Right lobe of liver (tissue), 4 donors: ENCODE data around the gene LRMDA.

Experiments used
- CTCF ChIP-seq, 4 donors: fragments of 200-600 bp in 3 of 4; fragments of 450-650 bp in 1 of 4; IDR thresholded peaks; one replicate each; pipeline versions ENCODE4 v1.5.1 to v1.8.0; 2016 to 2022; ENCODE audit warnings: antibody characterized with exemption in 4 of 4, mild to moderate bottlenecking in 2 of 4
- POLR2A ChIP-seq: fragments of 450-650 bp; IDR thresholded peaks from one replicate; pipeline ENCODE4 v1.6.1; 2017; ENCODE audit warnings: antibody characterized with exemption, mild to moderate bottlenecking
- donor health status: DM: no; HTN: no; CAD: no.
- donor health status: DM: no; HTN: no; CAD: no.
- donor health status: DM: no; HTN: yes; CAD: no.

DNA sequence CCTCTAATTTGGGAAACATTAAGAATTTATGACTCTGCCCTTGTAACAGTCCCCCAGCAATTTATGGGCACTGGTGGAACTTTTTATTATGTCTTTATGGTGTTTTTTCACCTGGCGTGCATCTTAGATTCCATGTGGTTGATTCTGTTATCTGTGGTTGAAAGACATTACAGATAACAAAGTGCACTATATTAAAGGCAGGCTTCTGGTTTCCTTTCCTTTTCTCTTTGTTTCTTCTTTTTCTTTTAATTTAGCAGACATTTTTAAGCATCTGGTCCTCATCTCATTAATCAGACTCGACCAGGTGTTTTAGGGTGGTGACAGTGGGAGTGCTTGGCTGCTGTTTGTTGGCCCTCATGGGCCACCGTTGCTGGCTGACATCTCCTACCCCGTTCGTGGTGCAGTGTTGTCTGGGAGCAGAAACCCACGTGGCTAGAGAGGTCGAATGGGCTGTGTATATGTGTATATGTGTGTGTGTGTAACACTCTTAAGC, 77.4 kb downstream of the LRMDA start:
- TF ChIP-seq CTCF (IDR thresholded peaks at IDR 0.05) (no peak), POLR2A (no peak)
